NCI-H2227 (cell line): Measurements from ENCODE around the gene HOXC5.

Experiments
- DNase-seq: peaks from one replicate; lab custom pipeline; 2025; ENCODE audit not compliant: unreplicated experiment; lab: John Stamatoyannopoulos, UW

HOXC5 gene

DNA sequence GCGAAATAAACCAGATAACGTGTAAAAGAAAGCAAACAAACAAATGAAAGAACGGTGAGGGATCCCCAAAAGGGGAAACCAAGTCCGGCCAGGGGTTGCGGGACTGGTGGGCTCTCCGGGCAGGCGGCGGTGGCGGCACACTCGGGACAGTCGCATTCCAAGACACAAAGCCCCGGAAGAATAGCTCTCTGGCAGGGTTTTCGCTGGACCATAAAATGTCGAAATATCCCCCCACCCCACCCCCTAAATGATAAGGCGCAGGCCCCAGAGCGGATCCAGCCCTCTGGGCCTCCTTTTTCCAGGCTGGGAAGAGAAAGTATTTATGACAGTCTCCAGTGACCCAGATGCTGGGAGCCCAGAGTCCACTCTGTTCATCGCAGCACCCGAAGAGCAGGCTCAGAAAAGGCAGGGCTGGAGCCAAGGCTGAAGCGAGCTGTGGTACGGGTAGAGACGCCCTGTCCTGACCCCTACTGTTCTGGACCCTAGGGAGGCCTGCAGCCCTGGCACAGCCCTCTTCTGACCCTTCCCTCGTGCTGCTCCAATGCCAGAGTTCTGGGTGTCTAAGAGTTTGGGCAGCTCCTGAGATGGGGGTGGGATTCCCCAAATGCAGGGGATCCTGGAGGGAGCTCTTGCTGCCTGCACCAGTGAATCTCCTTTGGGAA is 26.2 kb upstream of the HOXC5 start:
- DNase-seq = no peak

DNA sequence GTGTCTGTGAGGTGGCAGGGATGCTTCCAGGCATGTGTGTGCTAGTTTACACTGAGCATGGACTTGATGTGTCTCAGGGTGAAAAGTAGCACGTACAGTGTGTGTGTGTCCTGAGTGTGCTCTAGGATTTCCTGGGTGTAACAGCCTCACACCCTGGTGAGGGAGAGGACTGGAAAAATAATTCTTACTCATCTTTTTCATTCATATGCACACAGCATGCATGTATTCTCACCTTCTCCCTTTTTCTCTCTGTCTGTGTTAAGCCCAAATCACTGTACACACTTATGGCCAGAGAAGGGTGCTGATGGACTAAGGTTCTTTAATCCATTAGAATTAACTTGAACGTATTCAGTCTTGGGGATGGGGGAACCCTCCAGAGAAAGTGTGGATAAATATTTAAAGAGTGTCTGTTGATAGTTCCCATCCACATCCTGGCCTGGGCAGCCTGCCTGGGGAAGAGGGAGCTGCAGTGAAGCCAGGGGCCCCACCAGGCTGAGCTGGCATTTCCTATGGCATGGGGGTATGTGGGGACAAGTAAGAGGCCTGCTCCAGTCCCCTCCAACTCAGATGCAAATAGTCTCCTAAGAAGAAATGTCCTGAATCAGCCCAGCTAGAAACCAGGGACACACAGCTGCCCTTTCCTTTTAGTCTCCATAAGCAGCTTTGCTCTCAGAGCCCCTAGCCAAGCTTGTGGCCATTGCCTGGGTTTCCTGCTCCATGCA is 25.2 kb upstream of the HOXC5 start:
- DNase-seq = no peak

DNA sequence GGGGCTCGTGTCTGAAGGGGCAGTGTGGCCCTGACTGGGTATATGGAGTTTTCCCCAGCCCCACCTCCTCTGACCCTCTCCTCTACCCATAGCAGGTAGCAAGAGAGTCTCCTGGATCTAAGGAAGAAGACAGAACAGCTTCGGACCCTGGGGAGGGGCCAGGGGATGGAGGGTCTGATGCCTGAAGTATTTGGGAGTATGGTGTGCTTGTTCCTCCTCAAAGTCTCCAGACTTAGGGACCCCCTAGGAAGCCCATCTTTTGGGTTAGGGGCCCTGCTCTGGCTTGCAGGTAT is 24.6 kb upstream of the HOXC5 start:
- DNase-seq = no peak

DNA sequence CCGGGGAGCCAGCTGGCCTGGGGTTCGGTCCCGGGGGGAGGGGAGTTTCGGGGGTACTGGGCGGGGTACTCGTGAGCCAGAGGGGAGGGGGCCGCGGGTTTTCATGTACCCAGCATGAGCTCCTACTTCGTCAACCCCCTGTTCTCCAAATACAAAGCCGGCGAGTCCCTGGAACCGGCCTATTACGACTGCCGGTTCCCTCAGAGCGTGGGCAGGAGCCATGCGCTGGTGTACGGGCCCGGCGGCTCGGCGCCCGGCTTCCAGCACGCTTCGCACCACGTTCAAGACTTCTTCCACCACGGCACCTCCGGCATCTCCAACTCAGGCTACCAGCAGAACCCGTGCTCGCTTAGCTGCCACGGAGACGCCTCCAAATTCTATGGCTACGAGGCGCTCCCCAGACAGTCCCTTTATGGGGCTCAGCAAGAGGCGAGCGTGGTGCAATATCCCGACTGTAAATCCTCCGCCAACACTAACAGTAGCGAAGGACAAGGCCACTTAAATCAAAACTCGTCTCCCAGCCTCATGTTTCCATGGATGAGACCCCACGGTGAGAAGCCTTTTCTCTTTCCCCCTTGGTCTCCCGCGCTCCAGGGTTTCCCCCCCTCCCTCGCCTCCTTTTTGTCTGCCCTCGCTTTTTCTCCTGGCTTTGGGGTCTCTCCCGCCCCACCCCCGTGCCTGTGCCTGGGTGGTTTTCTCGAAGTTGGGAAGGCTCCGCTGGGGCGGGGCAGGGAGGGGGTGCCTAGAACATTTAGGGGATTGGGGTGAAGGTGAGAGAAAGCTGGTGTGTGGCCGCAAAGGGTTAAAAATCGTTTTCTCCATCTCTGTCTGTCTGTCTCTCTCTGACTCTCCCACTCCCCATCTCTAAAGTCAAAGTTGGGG is 23.4 kb upstream of the HOXC5 start:
- DNase-seq = peak; percentile 27

DNA sequence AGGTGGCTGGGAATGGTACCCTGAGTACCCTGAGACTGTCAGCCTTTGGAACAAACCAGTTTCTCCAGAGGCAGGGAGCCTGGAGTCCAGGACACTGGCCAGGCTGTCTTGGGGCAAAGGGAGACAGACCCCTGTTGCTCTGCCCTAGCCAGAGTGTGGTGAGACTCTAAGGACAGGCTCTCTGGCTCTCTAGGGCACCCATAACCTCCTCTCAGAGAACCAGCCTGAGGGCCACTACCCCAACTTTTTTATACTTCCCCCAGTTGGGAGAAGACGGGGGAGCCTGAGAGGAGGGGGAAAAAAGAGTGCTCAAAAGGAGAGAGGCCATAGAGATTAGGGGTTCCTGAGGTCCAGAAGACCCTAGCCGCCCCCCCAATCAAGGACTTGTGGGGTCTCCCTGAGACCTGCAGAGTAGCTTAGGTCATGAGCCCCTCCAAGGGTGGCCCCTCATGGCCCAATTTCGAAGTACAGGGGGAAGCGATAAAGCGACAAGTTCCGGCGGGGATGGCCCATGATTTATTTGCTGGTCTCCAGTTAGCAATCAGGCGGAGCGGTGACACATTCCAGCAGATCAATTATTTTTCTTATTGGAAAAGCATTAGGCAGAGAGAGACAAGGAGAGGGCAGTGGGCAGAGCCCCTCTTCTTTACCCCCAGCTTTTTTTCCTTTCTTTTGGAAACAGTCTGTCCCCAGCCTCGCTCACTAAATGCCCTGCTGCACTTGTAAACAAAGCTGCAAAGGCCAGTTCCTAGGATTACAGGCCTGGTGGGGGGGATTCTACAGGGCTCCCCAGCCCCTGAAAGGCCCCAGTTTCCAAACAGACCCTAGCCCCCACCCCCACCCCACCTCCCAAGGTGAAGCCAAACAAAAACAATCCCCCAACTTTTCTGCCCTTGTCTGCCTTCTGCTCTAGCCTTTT is 22.5 kb upstream of the HOXC5 start:
- no peak for DNase-seq

DNA sequence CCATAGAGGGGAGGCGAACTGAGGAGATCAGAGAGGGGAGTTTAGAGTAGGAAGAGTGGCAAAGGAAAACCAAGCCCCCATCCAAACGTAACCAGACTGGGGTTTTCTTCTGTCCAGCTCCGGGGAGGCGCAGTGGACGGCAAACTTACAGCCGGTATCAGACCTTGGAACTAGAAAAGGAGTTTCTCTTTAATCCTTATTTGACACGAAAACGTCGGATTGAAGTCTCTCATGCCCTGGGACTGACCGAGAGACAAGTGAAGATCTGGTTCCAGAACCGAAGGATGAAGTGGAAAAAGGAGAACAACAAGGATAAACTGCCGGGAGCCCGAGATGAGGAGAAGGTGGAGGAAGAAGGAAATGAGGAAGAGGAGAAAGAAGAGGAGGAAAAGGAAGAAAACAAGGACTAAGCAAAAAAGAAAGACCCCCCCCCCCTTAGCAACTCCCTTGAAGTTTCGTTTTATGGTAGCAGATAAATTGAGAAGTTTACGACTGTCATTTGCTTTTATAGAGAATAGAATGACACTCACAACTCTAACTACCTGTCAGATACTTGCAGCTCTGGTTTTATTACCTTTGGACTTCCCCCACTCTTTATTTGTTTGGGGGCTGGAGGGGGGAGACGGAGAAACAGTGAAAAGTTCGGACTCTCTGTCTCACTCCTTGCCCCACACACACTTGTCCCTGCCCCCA is 21.7 kb upstream of the HOXC5 start:
- no peak for DNase-seq

DNA sequence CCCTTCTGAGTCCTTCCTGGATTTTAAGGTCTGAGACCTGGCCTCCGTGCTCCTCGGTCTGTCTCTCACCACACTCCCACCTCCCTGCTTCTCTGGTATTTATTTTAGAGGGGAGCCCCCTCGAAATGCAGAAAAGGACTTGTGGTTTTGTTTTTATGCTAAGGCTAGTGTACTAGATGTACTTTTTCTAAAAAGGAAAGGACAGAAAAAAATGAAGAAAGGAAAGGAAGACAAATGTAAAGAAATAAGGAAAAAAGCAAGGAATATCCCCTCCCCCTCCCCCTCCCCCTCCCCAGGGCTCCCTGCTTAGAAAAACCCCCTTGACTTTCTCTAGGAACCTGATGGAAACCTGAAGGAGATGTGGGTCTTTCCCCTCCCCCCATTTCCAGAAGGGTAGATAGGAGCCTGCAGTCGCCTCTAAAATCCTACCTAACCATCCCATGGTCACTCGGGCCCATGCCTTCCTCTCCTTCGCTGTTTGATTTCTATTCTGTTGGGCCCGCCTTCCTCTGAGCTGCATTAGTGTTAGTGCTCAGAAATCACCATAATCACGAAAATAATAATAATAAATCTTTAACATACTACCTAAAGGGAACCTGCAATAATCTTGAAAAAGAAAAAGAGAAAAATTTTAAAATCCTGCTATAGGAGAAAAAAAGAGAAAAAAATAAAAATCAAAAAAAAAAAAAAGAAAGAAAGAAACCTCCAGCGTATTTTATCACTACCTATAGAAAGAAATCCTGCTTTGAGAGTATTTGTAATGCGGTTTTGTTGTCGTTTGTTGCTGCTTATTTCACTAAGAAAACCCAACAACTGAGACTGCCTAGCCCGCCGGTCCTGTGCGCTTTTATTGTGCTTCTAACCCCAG is 21.0 kb upstream of the HOXC5 start:
- DNase-seq = no peak

DNA sequence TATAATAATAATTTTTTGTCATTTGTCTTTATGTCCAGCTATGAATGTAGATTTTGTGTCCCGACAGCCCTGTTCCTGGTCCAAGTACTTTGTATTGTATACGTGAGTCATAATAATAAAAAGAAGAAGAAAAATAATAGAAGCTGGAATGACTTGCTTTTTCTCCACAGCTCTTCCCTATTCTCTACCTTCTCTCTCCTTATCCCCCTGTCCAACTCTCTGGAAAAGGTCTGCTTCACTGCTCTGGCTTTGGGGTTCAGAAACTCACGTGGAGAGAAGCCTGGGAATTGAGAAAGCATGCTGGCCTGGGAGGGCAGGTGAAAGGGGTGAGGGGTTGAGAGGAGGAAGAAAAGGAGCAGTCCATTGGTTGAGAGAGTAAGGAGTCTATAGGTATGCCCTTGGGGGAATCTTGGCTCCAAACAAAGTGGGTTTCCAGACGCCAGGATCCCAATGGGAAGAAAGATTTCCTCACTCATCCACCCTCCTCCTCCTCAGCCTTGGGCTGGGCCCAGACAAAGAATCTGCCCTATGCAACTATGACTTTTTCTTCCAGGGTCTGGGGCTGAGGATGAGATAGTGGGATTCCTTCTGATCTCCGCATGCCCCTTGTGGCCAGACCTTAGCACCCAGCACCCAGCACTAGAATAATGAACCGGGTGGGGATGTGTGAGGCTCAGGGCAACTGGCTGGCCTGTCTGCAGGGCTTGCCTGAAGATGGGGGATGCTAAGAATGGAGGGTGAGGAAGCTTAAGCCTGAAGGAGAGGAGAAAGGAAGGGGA is 20.0 kb upstream of the HOXC5 start:
- no peak for DNase-seq

DNA sequence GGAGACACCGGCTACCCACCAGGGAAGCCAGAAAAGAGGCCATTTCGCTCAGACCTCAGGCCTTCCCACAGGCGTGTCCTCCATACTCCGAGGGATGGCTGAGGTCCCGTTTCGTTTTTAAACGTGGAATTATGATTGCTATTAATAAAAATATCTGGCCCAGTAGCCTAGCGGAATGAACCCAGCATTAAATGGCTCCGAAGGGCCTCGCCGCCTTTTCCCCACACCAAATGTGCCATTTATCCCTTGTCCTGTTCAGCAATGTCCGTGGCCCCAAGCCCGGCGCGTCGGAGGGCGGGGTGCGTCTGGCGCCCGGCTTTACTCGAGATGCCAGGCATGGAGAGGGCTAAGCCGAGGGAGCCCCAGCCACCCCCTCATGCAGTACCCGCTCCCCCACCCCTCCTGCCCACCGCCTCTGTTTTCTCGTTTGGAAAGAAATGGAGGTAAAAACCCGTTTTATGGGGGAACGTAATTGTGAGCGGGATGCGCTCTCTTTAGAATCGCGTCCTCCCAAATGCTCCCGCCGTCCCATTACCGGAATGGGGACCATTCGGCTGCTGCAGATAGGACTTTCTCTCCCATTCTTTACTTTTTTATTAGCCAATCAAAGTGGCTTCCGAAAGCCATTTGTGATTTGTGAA is 18.4 kb upstream of the HOXC5 start:
- no peak for DNase-seq

DNA sequence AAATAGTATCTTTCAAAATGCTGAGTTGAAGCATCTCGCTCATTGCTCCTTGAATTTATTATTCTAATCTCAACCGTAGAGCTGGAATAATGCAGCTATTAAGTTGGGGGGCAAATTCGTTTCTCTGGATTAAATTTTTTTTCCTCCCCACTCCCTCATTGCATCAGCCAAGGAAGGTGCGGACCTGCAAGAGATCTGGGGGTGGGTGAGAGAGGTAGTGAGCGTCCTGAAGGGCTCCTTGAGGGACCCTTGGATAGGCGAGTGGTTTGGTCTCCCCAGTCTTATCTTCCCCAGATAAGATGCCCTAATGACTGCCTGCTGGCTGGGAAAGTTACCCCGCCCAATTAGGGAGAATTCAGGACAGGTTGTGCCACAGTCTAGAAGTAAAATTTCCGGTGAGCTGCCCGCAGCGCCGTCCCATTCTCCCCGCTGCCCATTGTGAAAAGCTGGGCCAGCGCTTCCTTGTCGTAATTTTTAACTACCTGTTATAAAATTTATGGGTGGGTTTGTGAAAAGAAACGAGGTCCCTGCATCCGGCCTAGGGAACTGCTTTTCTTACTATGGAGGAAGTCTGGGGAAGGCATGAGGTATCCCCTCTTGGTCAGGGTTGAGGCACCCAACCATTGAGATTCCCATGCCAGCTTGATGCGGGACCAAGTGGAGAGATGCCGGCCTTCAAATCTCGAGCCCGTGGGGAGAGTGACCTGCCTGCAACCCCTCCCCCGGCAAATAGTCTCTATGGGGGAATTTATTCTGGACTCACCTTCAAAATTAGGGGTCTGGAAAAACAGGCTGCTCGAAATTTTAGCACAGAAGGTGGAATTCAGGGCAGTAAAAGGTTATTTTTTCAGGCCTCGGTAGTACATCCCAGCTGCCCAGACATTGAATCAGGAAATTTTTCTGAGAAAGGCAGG is 17.6 kb upstream of the HOXC5 start:
- DNase-seq = peak; percentile 5

DNA sequence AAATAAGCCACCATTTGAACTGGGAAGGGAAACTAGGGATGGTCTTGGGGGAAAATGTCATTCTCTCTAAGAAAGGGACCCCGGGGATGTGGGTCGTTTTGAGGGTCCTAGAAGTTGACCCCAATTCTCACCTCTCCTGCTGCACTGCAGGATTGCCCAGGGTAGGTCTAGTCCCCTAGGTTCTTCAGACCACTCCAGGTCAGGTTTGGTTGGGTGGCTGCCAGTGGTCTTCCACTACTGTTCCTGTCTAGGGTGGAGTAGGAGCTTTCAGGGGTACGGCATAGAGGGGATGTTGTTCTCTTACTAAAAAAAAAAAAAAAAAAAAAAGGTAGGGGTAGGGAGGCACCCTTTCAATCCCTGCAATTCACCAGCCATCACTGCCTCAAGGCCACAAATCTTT is 16.8 kb upstream of the HOXC5 start:
- DNase-seq = no peak

DNA sequence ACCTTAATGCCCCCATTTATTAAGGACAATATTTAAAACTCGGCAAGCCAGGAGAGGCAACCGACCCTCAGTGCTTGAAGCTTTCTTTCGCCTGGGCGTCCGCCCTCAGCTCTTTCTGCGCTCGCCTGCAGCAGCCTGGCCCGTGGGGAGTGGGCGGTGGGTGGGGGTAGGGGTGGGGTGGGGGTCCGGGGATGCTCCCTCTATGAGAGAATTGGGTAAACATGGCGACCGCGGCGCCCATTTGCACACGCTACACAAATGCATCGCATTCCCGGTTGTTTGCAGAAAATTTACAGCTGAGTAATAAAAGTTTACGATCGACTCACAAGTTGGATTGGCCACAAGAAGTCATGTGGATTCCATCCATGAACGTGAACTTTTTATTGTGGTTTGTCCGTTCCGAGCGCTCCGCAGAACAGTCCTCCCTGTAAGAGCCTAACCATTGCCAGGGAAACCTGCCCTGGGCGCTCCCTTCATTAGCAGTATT is 16.3 kb upstream of the HOXC5 start:
- DNase-seq = peak; percentile 13

DNA sequence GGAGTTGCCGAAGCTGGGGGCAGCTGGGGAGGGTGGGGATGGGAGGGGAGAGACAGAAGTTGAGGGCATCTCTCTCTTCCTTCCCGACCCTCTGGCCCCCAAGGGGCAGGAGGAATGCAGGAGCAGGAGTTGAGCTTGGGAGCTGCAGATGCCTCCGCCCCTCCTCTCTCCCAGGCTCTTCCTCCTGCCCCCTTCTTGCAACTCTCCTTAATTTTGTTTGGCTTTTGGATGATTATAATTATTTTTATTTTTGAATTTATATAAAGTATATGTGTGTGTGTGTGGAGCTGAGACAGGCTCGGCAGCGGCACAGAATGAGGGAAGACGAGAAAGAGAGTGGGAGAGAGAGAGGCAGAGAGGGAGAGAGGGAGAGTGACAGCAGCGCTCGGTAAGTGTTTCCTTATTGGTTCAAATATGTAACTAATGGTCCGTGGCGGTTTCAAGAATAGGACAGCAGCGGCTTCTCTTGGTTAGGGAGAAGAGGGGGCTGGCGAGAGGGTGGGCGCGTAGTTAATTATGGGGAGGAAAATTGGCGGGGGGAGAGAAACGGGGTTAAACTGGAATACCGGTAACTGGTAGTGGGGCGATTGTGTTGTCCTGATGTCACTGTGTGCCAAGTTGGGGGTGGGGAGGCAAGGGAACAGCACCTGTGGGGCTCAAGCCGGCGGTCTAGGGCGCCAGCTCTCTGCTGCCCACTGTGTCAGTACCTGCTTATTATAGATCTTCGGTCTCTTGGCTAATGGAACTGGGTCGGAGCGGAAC is 15.6 kb upstream of the HOXC5 start:
- peak; percentile 46 for DNase-seq

DNA sequence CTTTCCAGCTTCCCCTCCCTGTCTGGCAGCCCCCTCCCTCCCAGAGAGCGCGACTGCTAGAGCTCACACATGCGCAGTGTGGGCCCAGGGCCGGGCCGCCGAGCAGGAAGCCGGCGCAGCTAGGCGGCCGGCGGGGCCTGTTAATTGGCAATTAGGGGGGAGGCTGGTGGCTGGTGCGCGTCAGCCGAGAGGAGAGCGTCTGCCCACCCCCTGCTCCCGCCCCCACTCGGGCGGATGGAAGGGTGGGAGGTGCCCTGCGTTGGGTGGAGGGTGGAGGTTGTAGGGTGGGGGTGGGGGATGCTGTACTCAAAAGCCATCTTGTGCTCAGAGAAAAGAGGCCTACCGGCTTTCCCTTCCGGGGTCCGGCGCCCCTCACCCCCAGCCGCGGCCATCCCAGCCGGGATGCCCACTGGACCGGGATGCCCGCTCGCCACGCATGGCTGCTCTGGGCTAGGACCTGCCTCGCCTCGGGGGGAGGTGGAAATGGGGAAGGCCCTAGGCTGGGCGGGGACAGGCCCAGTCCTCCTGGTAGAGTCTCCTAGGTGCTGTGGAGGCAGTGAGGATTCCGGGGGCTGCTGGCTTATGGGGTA is 14.9 kb upstream of the HOXC5 start:
- peak; percentile 89 for DNase-seq

DNA sequence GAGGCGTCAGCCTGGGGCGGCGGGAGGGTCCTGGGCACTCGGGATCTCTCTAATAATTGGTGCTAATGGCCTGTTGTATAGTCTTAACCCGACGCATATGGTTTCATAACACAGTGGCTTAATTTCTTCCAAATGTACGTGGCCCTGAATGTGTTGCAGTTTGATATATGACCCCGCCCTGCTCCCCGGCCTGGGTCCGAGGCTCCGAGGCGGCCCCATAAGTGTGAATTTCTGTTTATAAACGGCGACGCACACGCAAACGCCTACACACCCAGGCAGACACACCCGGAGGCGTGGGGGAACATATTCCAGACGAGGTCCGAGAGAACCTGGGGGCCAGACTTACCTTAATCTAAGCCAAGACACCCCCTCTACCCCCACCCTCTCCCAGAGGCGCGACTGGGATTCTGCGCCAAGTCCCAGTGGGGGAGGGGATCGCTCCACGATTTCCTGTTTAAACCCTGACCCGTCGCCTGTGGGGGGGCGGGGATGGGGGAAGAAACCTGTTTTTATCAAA is 14.3 kb upstream of the HOXC5 start:
- peak; percentile 47 for DNase-seq
